Panc1 (cell line): ENCODE data around the gene AP3M1. TPM values are rescaled to one million over a fixed set of nuclear protein-coding genes. Genes with fewer than 3 reads are reported as not detected.

Experiments used
- ATAC-seq: fragments of 200-7000 bp; cut with Tn5 transposase; 2 replicates; pipeline ENCODE4 v1.9.1; 2020; ENCODE audit warnings: mild to moderate bottlenecking, moderate library complexity
- BruUV-seq: library from RNA; stranded (reverse); fragments of 400-500 nt; replicated peaks from 2 replicates; lab custom pipeline; 2021; lab: Mats Ljungman, UMichigan
- CTCF ChIA-PET: fragments of 300-600 bp; sonication (Branson Sonifier 250); formaldehyde crosslinking; loops from one replicate; lab custom pipeline; 2022; ENCODE audit warnings: antibody characterized with exemption; lab: Charles Lee
- POLR2A ChIA-PET: fragments of 300-600 bp; sonication (Branson Sonifier 250); formaldehyde crosslinking; loops from one replicate; lab custom pipeline; 2022; ENCODE audit warnings: antibody characterized with exemption; lab: Charles Lee
- DNase-seq: peaks from one replicate; pipeline ENCODE4 v3.0.0-alpha.2; 2010; ENCODE audit warnings: low read depth, low spot score
- H3K27ac ChIP-seq: 2 replicates; pipeline ENCODE4 v1.5.1; 2011; ENCODE audit warnings: mild to moderate bottlenecking, low read length, inconsistent platforms
- H3K27me3 ChIP-seq: fragments of 200-500 bp; sonication (Bioruptor generic); 2 replicates; pipeline ENCODE4 v1.6.0; 2014; ENCODE audit warnings: low read length, inconsistent platforms; ENCODE audit not compliant: control insufficient read depth, insufficient read depth
- H3K36me3 ChIP-seq: fragments of 200-500 bp; sonication (Bioruptor generic); 2 replicates; pipeline ENCODE4 v1.5.1; 2014; ENCODE audit warnings: inconsistent platforms, mild to moderate bottlenecking, low read length, moderate library complexity; ENCODE audit not compliant: control insufficient read depth, insufficient read depth
- H3K4me1 ChIP-seq: 2 replicates; pipeline ENCODE4 v1.5.1; 2011; ENCODE audit warnings: inconsistent platforms, mild to moderate bottlenecking, low read length, moderate library complexity; ENCODE audit not compliant: control insufficient read depth, insufficient read depth
- H3K4me3 ChIP-seq, 2 experiments: 2 replicates each; pipeline ENCODE4 v1.5.1; 2011 to 2012; ENCODE audit warnings: low read depth in 2 of 2, low read length in 2 of 2, mild to moderate bottlenecking in 2 of 2, inconsistent platforms in 1 of 2, moderate library complexity in 1 of 2
- H3K9me3 ChIP-seq: fragments of 200-500 bp; sonication (Bioruptor generic); 2 replicates; pipeline ENCODE4 v1.5.1; 2014; ENCODE audit warnings: low read depth, mild to moderate bottlenecking, inconsistent platforms, low read length, moderate library complexity; ENCODE audit not compliant: control insufficient read depth, insufficient read depth
- CTCF ChIP-seq: fragments of 450-650 bp; IDR thresholded peaks from 2 replicates; pipeline ENCODE4 v1.5.1; 2017; ENCODE audit warnings: mild to moderate bottlenecking
- POLR2AphosphoS5 ChIP-seq: IDR thresholded peaks from 2 replicates; pipeline ENCODE4 v1.6.1; 2012; ENCODE audit warnings: mild to moderate bottlenecking, low read depth, low read length, moderate library complexity
- REST ChIP-seq, 2 experiments: IDR thresholded peaks; 2 replicates each; pipeline ENCODE4 v1.6.1; 2011 to 2012; ENCODE audit warnings: low read depth in 2 of 2, control low read depth in 1 of 2, low read length in 1 of 2, mild to moderate bottlenecking in 1 of 2, moderate library complexity in 1 of 2; ENCODE audit not compliant: insufficient read depth in 1 of 2
- SIN3A ChIP-seq: IDR thresholded peaks from 2 replicates; pipeline ENCODE4 v1.6.1; 2012; ENCODE audit warnings: low read depth, mild to moderate bottlenecking, low read length, moderate library complexity, borderline replicate concordance; ENCODE audit not compliant: insufficient read depth
- TCF7L2 ChIP-seq: IDR thresholded peaks from 2 replicates; pipeline ENCODE4 v1.6.1; 2011; ENCODE audit warnings: mild to moderate bottlenecking, low read depth, low read length, inconsistent platforms
- in situ Hi-C: cut with HindIII; loops from 2 replicates; pipeline ENCODE4 v1.10.0; 2016; ENCODE audit warnings: low sequenced_read_pairs, low pct_unique_long_range_greater_than_20kb
- intact Hi-C: fragments of 100-400 bp; cut with micrococcal nuclease; formaldehyde crosslinking; loops from one replicate; pipeline ENCODE4 v1.10.0; 2022; ENCODE audit not compliant: unreplicated experiment
- total RNA-seq: library from RNA; stranded (reverse); gene quantifications from one replicate; pipeline ENCODE4 v1.2.1, GENCODE V29; 2021; ENCODE audit not compliant: unreplicated experiment

The AP3M1 gene
- total RNA-seq, 1 experiment from 2014 or later = 51.5 TPM

DNA sequence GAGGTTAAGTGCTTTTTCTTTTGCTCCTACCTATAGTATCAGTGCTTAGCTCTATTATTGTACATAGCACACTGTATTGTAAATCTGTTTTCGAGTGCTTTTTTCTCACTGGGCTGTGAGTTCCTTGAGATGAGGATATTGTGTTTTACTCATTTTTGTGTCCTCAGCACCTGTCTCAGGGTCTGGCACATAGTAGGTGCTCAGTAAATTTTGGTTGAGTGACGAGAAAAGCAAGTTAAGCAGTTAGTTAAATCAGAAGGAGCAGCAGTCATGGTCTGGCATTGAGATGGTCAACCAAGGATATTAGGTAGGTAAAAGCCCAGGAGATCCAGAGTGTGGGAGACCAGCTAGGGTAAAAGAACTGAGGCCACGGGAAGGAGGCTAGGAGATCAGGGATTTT lies 51.2 kb downstream of the AP3M1 start:
- in situ Hi-C loops (no loop called here), intact Hi-C loops (no loop called here)
- DNase-seq (no peak), ATAC-seq (no peak)
- H3K9me3 ChIP-seq = no peaks in the 10 kb centered on the region
- no TSS peak for BruUV-seq
- H3K4me1 ChIP-seq = no peaks in the 10 kb centered on the region
- H3K4me3 ChIP-seq = no peak overlapping the region
- POLR2A ChIA-PET = interaction anchor here (0.6 kb wide), 1 partner anchor 179 kb away, joined by 7 read pairs; no protein-coding TSS in a partner anchor
- peaks cover 74% of the 10 kb centered on the region for H3K36me3 ChIP-seq
- TF ChIP-seq POLR2AphosphoS5 = no peak
- no peak for TF ChIP-seq REST (IDR thresholded peaks at IDR 0.05; ENCODE audit: insufficient read depth in 1 of 2, low read depth in 2 of 2, low read length in 1 of 2)
- TF ChIP-seq CTCF = no peak
- TF ChIP-seq SIN3A = no peak
- no peak for TF ChIP-seq TCF7L2
- CTCF ChIA-PET = no interaction called here
- H3K27ac ChIP-seq = no peak overlapping the region
- no peaks in the 10 kb centered on the region for H3K27me3 ChIP-seq

DNA sequence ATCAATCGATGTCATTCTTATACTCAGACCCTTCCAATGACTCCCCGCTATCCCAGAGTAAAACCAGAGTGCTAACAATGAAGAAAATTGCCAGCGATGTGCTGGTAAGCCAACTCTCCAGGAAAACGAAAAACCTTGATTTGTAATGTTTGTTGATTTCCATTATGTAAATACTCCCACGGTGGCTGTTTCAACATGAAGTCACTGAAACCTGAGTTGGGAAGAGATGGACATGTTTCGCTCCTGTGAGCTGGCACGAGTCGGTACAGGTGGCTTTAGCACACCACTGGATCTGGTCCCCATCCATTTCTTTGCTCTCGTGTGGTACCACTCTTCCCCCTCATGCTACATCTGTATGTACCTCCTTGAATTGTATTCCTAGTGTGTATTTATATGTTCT lies 52.9 kb downstream of the AP3M1 start:
- Histone ChIP-seq H3K9me3 (no peaks in the 10 kb centered on the region), H3K27me3 (no peaks in the 10 kb centered on the region), H3K4me1 (no peaks in the 10 kb centered on the region), H3K4me3 (no peak overlapping the region), H3K27ac (no peak overlapping the region), H3K36me3 (peaks cover 72% of the 10 kb centered on the region)
- TSS peak; percentile 28 for BruUV-seq
- in situ Hi-C loops = no loop called here
- ChIA-PET CTCF (no interaction called here), POLR2A (interaction anchor here (0.7 kb wide), 1 partner anchor 40 kb away, joined by 3 read pairs; no protein-coding TSS in a partner anchor)
- TF ChIP-seq CTCF (no peak), REST (IDR thresholded peaks at IDR 0.05; ENCODE audit: insufficient read depth in 1 of 2, low read depth in 2 of 2, low read length in 1 of 2) (no peak), SIN3A (no peak), POLR2AphosphoS5 (no peak), TCF7L2 (no peak)
- no peak for ATAC-seq
- intact Hi-C loops = no loop called here
- no peak for DNase-seq
